GM21367 (cell line): ENCODE measurements around the gene DRD2.

Source experiments
- ATAC-seq: cut with Tn5 transposase; IDR thresholded peaks from one replicate; pipeline ENCODE4 v1.9.1; 2021; ENCODE audit not compliant: unreplicated experiment

DRD2 gene

DNA sequence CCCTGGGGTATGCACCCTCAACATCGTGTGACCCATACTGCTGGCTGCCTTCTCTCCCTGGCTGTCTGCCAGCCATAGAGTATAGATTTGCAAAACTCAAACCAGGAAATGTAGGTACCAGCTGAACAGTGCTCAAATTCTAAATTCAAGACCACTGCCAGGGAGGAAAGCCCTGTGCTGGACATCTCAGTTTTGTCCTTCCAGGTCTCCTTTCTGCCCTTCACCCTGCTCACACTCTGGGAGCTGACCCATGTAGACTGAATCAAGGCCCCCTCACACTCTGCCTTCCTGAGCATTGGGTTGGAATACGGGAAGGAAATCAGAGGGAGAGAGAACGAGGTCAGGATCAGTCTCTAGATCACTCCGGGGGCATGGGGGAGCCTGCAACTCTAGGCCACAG lies 12.4 kb upstream of the DRD2 start:
- ATAC-seq = no peak

DNA sequence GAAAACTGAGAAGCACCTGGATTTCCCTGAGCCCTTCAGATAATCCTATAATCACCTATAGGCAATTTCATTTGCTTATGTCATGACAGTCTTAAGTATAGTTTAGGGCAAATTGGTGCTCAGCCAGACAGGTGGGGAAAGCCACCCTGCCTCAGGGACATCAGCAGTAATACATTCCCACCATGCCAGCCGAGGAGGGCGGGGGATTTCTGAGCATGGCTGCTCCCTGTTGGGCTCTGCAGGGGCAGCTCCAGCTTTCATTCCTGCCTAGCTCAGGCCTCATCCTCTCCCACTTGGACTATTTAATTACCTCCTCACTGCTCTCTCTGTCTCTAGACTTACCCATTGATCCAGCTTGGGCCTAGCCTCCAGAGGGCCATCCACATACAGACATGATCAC lies 9.0 kb upstream of the DRD2 start:
- ATAC-seq = no peak

DNA sequence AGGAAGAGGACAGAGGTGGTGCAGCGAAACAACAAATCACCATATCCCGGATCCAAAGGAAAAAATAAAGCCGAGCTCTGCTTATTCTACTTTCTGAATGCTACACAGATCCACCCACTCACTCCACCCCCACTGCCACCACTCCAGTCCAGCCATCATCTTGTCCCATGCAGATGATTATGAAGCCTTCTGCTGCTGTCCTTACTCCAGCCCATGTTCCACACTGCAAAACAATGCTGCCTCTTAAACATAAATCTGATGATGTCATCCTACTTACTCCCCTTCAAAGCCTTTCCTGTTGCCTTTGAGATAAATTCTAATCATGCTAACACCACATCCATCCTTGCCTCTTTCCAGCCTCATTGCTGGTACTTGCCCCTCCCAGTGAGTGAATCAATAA lies 6.5 kb upstream of the DRD2 start:
- no peak for ATAC-seq

DNA sequence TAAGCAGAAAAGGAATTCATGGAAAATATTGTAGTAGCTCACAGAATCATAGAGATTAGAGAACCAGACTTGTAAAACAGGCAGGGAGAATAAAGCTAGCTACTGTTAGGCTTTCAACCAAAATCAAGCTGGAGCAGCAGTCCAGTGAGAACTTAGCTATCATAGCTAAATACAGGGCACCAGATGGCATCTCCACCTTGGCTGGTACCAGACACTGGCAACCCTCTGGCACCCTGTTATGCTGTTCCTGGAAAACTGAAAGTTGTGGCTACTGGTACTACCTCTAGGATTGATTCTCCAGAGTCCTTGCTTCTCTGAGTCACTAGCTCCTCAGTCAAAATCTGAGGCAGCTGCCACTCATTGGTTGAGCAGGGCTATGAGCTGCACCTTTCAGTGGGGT lies 6.0 kb upstream of the DRD2 start:
- ATAC-seq = no peak

DNA sequence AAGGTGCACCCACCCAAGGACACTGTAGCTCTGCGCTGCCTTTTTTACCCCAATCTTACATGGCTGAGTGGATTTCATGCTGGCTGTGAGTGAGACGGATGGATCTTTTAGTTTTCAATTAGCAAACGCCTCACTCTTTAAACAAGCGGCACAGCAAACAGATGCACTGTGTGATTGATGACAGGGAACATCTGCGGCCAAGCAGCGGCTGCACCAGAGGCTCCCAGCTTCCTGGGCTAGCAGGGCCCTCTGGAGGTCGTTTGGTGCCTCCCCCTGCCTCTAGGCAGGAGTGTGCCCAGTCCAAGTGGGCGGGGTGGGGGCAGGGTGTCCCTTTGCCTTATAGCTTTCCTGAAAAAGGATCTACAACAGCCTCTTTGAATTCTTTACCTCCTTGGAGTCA lies 2.1 kb upstream of the DRD2 start:
- ATAC-seq = no peak

DNA sequence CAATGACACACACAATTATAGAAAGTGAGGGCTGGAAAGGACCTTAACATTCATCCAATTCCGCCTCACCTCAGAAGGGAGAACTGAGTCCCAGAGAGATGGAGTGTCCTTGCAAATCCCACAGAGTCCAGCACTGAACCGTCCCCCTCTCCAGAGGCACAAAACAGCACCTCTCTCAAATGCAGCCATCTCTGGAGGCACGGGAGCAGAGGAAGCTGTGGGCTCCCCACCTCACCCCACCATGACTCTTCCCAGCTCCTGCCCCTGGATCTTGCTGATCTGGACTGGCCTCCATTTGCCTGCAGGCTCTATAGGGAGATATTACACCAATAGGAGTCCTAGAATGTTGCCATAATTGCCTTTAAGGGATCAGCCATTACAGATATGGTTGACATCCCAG lies 1.4 kb upstream of the DRD2 start:
- ATAC-seq = no peak

DNA sequence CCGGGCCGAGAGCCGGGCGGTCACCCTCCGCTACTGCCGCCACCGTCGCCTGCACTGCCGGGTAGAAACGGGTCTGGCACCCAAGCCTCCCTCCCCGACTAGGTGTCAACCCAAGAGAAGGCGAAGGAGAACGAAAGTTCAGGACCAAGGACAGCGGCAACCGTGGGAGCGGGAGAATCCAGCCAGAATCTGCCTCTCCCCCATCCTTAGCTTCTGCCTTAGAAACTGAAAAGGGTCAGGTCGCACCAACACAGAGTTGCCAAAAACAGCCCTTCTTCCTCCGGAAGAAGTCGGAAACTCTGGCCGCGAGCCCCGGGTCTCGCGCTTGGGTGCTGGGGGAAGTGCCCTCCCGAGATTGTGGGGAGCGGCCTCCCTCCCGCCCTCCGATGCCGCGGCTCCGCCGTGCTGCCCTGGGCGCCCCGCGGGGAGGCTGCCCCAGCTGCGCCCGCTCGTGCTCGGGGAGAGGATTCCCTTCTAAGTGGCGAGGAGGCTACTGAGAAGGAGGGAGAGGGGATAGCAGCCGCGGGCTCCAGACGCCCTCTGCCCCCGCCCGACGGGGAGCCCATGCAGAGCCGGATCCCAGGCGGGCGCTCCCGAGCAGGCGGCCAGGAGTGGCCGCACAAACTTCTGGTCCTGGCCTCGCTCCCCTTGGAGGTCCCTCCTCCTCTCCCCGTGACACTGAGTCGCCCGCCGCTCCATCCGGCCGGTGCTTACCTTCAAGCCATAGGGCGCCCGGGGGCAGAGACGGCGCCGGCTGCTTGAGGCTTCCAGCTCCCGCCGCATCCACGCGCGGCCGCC lies 637 bp downstream of the DRD2 start:
- ATAC-seq = no peak

DNA sequence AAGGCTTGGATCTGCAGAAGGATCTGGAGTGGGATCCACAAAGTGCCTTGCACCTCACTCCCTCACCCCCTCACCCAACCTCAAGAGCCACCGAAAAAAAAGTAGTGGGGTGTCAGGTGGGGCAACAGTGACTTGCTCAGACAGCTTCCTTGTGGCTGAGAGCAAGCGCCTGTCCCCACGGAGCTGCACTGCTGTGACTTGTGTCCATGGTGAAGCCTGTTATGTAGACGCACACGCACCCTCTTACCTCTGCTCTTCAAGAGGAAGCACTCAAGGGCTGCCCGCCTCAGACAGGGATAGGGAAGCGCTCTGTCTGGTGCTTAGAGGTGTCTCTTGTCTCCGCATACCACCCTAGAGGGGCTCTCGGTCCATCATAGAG lies 1.2 kb downstream of the DRD2 start:
- no peak for ATAC-seq

DNA sequence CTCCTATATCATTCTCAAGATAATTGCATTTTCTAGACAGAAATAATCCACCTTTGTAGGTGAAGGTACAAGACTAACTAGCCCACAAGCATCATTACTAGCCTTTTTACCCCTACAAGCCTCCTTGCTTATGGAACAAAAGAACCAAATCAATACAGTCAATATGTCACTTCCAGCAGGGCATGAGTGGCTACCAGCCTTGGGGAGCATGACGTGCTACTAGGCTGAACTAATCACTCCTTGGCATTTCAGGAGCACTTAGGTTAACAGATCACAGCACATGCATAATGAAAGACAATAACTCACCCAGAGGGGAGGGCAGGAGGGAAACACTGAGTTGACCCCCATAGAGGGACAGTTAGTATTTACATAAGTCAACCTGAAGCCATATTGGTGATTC lies 2.7 kb downstream of the DRD2 start:
- ATAC-seq = no peak

DNA sequence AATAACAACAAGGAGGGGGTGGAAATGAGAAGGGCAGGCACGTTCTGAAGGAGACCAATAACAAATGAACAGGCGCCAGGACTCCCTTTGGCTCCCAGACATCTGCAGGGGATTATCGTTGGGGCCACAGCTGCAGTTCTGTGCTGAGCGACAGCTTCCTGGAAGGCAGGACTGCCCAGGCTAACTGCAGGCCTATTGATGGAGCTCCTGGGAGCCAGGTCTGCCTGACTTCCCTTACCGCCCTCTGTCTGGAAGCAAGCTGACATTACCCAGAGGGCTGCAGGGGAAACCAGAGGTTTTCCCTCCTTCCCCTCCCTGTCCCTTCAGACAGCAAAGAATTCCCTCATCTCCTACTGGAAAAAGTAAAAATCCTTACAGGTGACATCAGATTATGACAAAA lies 5.0 kb downstream of the DRD2 start:
- no peak for ATAC-seq

DNA sequence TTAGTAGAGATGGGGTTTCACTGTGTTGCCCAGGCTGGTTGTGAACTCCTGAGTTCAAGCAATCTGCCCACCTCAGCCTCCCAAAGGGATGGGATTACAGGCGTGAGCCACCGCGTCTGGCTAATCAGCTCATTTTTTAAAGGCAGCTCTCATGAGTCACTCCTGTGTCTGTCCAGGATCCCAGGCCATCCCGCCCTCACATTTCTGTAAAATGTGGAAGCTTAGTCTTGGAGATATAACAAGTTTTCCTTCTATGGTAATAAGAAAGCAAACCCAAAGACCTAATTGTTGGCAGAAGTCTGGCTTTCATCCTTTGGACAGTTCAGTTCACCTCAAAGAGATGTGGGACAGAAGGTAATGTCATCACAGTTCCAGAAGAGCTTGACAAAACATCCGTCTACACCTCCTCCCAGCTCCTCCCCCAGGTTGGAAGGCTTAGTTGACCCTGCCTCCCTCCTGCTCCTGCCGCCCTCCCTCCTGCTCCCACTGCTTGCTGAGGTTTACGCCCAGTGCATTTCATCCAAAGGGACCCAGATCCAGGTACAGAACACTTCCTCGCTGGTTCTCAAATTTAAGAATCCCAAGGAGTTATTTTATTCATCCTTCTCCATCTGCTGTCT lies 6.4 kb downstream of the DRD2 start:
- no peak for ATAC-seq

DNA sequence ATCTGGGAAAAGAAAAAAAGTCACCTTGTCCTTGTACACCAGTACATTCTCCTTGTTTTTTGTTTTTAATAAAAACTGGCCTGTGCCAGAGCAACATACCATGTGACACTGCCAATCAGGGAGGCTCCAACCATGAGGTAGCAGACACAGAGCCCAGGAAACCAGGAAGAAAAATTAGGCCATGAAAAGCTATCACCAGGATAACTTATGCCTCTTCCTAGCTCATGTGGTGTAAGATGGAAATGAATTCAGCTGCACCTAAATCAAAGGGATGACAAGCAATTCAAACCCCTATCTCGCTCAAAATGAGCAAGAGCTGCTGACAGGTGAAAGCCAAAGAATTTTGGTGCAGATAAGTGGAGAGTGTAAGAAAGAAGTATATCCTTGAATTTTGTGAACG lies 7.7 kb downstream of the DRD2 start:
- no peak for ATAC-seq

DNA sequence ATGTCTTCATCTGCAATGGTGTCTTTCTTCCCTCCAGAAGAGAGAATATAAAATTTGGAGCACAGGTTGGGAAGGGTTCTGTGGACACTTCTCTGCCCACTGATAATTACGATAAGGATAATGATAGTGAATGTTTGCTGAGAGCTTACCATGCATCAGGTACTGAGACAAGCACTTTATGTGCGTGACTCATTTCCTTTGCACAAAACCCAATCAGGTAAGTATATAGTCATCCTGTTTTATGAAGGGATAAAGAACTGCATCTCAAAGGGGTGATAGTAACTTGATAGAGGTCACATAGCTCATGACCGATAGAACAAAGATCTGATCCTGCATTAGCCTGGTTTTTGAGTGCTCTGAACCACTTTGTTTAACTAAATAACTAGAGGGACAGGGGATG lies 9.4 kb downstream of the DRD2 start:
- no peak for ATAC-seq

DNA sequence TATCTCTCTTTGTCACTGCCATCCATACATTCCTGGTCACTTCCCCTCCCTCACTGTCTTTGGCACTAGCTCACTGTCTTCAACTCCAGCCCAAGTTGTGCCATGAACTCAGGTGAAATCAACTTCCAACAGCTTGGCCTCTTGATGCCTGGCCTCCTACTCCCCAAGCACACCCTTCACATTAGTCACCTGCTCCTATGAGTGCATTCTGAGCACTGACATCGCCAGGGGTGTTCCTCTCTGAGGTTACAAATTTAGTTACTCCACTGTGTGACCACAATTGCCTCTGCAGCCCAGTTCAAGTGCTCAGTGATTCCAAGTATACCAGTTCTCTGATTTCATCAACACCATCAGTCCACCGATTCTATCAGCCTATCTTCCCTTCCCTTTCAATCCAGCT lies 10.8 kb downstream of the DRD2 start:
- no peak for ATAC-seq

DNA sequence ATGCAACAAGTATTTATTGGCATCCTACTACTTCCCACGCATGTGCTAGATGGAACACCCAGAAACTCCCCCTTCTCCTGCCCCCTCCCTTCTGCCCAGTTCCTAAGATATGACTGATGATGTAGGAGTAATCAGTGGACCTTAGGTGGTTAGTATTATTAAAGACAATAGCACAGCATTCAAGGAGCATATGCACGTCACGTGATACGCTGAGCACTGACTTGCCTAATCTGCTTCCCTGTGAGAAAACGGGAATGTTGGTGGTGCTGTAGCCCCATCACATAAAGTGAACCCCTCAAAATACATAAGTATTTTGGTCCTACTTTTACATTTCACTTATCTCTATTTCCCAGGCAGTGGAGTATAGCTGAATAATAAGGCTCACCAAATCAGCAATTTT lies 12.4 kb downstream of the DRD2 start:
- no peak for ATAC-seq

DNA sequence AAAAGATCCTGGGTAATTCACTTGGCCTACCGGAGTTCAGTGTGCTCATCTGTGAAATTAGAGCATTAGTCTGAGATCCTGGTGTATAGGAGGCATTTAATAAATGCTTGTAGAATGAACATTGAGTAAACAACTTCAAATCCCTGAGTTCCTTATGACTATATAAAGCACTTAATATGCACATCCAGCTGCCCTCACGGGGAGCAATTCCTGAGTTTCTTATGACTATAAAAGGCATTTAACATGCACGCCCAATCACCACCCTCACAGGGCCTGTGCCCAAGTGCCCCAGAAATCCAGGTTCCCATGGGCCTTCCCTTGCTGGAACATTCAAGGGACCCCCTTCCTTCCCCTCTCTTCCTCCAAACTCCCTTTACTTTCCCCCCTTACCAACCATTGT lies 13.6 kb downstream of the DRD2 start:
- ATAC-seq = no peak

DNA sequence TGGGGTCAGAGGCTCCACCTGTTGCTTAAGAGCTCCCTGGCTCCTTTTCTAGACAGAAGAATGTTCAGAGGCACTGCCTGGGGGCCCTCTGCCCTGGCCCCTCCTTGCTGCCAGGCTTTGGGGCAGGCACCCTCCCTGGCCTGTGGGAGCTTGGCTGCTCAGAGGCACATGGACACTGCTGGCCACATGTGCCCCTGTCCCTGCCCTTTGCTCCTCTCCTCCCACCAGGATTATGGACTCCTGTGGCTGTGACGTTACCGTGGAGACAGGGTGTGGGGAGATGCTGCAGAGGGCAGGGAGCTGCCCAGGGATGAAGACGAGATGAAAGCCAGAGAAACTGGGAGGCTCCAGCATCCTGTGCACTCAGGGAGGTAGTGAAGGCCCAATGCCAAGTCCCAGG lies 14.7 kb downstream of the DRD2 start:
- no peak for ATAC-seq

DNA sequence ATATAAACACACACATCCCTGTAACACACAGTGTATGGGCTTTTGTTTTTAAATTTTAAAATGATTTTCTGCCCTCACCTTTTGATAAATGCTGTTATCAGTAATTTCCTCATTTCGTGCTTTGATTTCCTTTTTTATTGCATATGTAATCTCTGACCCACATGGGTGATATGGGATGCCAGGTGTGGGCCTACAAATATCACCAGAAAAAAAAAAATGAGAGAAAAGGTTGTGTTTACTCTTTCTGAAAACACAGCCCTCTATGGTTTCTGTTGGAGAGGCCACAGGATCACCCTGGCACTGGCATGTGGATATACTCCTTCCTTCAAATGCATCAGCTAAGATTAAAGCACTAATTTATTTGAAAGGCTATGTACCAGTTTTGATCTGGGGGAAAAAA lies 17.0 kb downstream of the DRD2 start:
- ATAC-seq = no peak

DNA sequence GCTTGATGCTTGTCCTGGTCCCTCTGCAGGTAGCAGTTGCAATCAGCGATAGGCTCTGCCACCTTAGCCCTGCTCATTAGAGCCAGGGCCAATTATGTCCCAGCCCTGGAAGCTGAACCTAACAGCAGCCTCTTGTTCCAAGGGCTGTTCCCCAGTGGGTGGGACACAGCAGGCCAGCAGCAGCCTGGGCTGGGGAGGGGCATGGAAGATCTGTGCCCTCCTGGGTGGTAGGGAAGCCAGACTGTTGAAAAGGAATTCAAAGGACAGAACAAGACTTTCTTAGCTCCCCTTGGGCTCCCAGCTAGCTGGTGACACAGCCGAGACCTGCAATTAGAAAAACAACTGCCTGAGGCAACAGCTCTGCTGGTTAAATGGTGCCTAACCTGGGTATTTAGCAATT lies 17.4 kb downstream of the DRD2 start:
- ATAC-seq = no peak

DNA sequence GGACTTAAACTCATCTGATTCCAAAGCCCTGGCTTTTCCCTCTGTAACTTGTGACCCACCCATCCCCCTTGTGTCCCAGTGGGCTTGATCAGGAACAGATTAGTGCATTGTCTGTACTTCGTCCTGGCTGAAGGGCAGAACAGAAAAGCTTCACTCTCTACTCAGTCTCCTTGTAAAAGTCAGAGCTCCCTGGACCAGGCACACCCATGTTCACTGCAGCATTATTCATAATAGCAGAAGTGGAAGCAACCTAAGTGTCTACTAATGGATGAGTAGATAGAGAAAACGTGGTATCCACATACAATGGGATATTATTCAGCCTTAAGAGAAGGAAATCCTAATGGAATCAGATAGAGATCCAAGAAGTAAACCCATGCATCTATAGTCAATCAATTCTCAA lies 20.7 kb downstream of the DRD2 start:
- no peak for ATAC-seq

DNA sequence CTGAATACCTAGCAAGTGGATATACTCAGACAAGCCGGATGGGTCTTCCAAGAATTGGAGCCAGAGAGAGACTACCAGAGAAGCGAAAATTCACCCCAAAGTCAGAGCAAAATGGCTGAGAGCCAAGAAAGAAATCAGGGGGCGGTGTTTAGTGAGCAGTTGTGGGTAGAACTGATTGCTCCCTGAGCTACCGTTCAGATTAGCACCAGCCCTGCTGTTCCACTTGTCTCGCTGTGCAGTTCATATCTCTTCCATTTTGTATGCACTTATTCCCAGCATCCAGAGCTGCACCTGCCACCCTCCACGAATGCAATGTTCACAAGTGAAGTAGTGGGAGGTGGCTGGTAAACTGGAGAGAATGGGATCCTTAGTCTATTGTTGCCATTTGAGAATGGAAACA lies 25.5 kb downstream of the DRD2 start:
- ATAC-seq = no peak

DNA sequence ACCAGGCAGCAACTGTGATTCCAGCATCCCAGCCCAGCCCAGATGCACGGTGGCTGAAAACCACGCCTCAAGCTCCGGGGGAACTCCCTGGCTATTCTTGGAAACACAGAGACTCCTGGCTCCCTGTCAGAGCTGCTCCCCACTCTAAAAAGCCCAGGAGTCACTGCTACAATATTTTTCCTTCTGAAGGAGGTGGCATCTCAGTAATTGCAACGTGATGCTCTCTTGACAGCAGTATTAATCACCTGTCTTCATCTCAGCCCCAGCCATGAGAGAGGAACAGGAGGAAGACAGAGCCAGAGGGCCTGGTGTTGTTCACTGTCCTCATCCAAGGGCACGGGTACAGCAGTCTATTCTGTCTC lies 26.9 kb downstream of the DRD2 start:
- no peak for ATAC-seq

DNA sequence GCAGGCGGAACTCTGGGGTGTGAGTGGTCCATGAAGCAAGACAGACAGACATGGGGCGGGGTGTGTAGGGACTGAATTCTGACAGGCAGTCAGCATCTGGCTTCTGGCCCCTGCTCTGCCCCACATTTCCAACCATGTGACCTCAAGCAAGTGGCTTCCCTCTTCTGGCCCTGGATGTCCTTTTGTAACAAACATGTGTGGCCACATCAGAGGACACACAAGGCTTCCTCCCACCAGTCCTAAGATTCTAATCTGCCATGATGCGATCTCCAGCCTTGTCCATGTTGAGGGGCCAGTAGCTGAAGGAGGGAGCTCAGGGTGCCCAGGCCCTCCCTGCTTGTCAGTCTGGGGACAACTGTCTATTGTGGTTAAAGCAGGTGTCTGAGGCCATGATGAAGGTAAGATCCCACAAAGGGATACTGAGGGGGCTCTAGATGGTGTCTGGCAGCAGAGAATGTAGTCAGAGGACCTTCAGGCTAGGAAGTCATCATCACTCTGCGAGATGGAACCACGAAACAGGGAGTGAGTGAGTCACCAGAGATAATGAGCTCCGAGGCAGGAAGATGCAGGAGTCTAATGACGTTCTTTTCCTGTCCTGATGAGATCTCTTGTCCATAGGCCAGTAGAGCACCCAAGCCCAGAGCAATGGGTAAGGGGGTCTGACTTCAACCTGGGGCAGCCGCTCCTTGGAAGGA lies 27.4 kb downstream of the DRD2 start:
- no peak for ATAC-seq
